ENCODE measurements around the gene KAZN.

The KAZN gene

DNA sequence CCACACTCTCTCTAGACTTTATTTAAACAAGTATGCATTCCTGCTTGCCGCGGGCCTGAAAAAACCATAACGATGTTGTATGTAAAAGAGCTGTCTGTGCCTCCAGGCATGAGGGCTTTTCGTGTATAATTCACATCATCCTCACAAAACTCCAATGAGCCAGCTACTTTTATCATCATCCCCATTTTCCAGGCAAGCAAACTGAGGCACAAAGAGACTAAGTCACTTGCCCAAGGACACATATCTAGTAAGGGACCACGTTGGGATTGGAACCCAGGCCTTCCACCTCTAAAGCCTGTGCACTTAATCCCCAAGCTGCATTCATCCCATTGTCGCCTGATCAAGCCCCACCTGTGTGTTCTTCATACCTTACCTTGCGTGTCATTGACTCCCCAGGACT, 226.9 kb downstream of the KAZN start:
- Histone ChIP-seq H3K27me3 (ENCODE audit: insufficient read depth, low read length, poor library complexity, severe bottlenecking) (no peaks in the 10 kb centered on the region), H3K4me1 (ENCODE audit: insufficient read depth, low read length, poor library complexity, severe bottlenecking) (no peaks in the 10 kb centered on the region), H3K79me2 (ENCODE audit: insufficient read depth, low read length) (no peaks in the 10 kb centered on the region), H4K20me1 (ENCODE audit: insufficient read depth, low read length, poor library complexity, severe bottlenecking) (no peaks in the 10 kb centered on the region), H3K4me2 (ENCODE audit: low read depth, low read length, poor library complexity, severe bottlenecking) (no peak overlapping the region), H3F3A (ENCODE audit: low read depth) (no peaks in the 10 kb centered on the region), H3K36me3 (ENCODE audit: insufficient read depth, low read length) (no peaks in the 10 kb centered on the region), H3K4me3 (ENCODE audit: low read length, poor library complexity, severe bottlenecking) (no peak overlapping the region), H3K9me3 (ENCODE audit: insufficient read depth, low read depth, low read length) (no peaks in the 10 kb centered on the region), H3K9me2 (replicated peaks; ENCODE audit: low read depth, low read length) (no peaks in the 10 kb centered on the region), H2AFZ (ENCODE audit: low read length) (no peak overlapping the region), H3K9ac (ENCODE audit: low read depth, low read length, poor library complexity, severe bottlenecking) (no peak overlapping the region)
- TF ChIP-seq CTCF (conservative IDR thresholded peaks at IDR 0.05; ENCODE audit: low read length) (no peak), EZH2phosphoT487 (IDR thresholded peaks at IDR 0.05; ENCODE audit: borderline replicate concordance) (no peak)

DNA sequence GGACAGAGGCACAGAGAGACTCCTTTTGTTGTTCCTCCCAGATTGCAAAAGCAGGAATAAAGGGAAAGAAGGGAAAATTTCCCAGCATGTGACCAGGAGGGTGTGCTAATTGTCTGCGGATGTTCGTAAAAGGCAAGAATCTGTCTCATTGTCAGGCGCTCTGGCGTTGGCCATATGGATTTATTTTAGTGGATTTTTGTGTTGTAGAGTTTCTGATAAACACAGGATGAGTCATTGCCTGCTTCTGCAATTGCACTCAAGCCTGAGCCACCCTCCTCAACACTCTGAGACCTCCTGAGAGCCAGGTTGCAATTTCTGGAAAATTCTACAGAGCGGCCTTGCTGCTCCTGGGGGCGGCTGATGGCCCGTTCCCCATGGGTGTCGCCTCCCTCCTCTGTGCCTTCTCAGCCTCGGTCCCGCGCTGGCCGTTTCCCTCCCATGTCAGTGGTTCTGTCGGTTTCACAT, 227.7 kb downstream of the KAZN start:
- H3K4me1 ChIP-seq (ENCODE audit: insufficient read depth, low read length, poor library complexity, severe bottlenecking): no peaks in the 10 kb centered on the region
- no peak overlapping the region for H3K4me2 ChIP-seq (ENCODE audit: low read depth, low read length, poor library complexity, severe bottlenecking)
- H3K9me2 ChIP-seq (replicated peaks; ENCODE audit: low read depth, low read length): no peaks in the 10 kb centered on the region
- no peak overlapping the region for H3K4me3 ChIP-seq (ENCODE audit: low read length, poor library complexity, severe bottlenecking)
- H4K20me1 ChIP-seq (ENCODE audit: insufficient read depth, low read length, poor library complexity, severe bottlenecking): no peaks in the 10 kb centered on the region
- H3K79me2 ChIP-seq (ENCODE audit: insufficient read depth, low read length): no peaks in the 10 kb centered on the region
- no peaks in the 10 kb centered on the region for H3K36me3 ChIP-seq (ENCODE audit: insufficient read depth, low read length)
- no peaks in the 10 kb centered on the region for H3F3A ChIP-seq (ENCODE audit: low read depth)
- no peak overlapping the region for H3K9ac ChIP-seq (ENCODE audit: low read depth, low read length, poor library complexity, severe bottlenecking)
- no peaks in the 10 kb centered on the region for H3K9me3 ChIP-seq (ENCODE audit: insufficient read depth, low read depth, low read length)
- no peak for TF ChIP-seq CTCF (conservative IDR thresholded peaks at IDR 0.05; ENCODE audit: low read length)
- TF ChIP-seq EZH2phosphoT487 (IDR thresholded peaks at IDR 0.05; ENCODE audit: borderline replicate concordance): no peak
- H2AFZ ChIP-seq (ENCODE audit: low read length): no peak overlapping the region
- no peaks in the 10 kb centered on the region for H3K27me3 ChIP-seq (ENCODE audit: insufficient read depth, low read length, poor library complexity, severe bottlenecking)

DNA sequence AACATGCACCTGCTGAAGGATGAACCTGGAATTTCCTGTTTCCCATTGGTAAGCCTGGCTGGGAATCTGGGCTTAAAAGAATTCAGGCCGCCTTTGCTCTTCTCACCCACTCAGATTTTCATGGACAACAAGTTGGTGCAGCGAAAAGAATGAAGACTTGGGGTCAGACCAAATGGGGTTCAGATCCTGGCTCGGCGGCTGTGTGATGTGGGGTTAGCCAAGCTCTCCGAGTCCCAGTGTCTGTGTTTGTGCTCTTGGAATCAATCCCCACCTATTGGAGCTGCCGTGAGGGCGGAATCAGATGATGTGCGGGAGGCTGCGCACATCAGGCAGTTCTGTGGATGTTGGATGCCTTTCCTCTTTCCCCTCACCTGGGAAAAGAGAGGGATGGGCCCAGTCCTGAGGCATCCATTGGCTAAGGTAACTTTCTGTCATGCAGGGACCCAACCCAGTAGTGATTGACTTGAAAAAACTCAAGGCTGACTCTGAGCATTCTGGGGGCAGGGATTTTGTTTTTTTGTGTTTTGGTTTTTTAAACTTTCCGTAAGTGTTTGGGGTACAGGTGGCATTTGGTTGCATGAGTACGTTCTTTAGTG, 228.3 kb downstream of the KAZN start:
- H3K36me3 ChIP-seq (ENCODE audit: insufficient read depth, low read length): no peaks in the 10 kb centered on the region
- no peak overlapping the region for H2AFZ ChIP-seq (ENCODE audit: low read length)
- no peaks in the 10 kb centered on the region for H3F3A ChIP-seq (ENCODE audit: low read depth)

More for the DNA sequence above, 228.3 kb downstream of the KAZN start:
- Histone ChIP-seq H3K4me3 (ENCODE audit: low read length, poor library complexity, severe bottlenecking) (no peak overlapping the region), H3K9me3 (ENCODE audit: insufficient read depth, low read depth, low read length) (no peaks in the 10 kb centered on the region), H3K4me2 (ENCODE audit: low read depth, low read length, poor library complexity, severe bottlenecking) (no peak overlapping the region), H3K9ac (ENCODE audit: low read depth, low read length, poor library complexity, severe bottlenecking) (no peak overlapping the region), H4K20me1 (ENCODE audit: insufficient read depth, low read length, poor library complexity, severe bottlenecking) (no peaks in the 10 kb centered on the region), H3K27me3 (ENCODE audit: insufficient read depth, low read length, poor library complexity, severe bottlenecking) (no peaks in the 10 kb centered on the region), H3K9me2 (replicated peaks; ENCODE audit: low read depth, low read length) (no peaks in the 10 kb centered on the region), H3K4me1 (ENCODE audit: insufficient read depth, low read length, poor library complexity, severe bottlenecking) (no peaks in the 10 kb centered on the region), H3K79me2 (ENCODE audit: insufficient read depth, low read length) (no peaks in the 10 kb centered on the region)
- no peak for TF ChIP-seq EZH2phosphoT487 (IDR thresholded peaks at IDR 0.05; ENCODE audit: borderline replicate concordance)
- TF ChIP-seq CTCF (conservative IDR thresholded peaks at IDR 0.05; ENCODE audit: low read length): no peak
